Peyer's patch (tissue), 4 donors: Measurements from ENCODE around the gene SLC9A8. TPM values are rescaled to one million over a fixed set of nuclear protein-coding genes. Genes with fewer than 3 reads are reported as not detected.
"Not testable (repeated sequence)": the region's sequence is repeated elsewhere in the genome, so short reads cannot be mapped to it uniquely, and the experiment has no call there.

Experiments
- DNase-seq, 3 donors: peaks; one replicate each; pipeline ENCODE4 v3.0.0-alpha.2; 2017 to 2019
- H3K27ac ChIP-seq, 4 donors: fragments of 200-600 bp; sonication (generic); one replicate each; pipeline ENCODE4 v1.5.1; 2016 to 2019
- H3K27me3 ChIP-seq, 2 donors: fragments of 200-600 bp; sonication (generic); one replicate each; pipeline ENCODE4 v1.5.1; 2019
- H3K36me3 ChIP-seq, 3 donors: fragments of 200-600 bp; sonication (generic); one replicate each; pipeline ENCODE4 v1.5.1; 2016 to 2019
- H3K4me1 ChIP-seq, 4 donors: fragments of 200-600 bp; sonication (generic); one replicate each; pipeline ENCODE4 v1.5.1; 2016 to 2019
- H3K4me3 ChIP-seq, 4 donors: fragments of 200-600 bp; sonication (generic); 1 replicate in 3 of 4; 2 replicates in 1 of 4; pipeline ENCODE4 v1.5.1; 2016 to 2019; ENCODE audit warnings: mild to moderate bottlenecking in 1 of 4
- H3K9me3 ChIP-seq, 4 donors: fragments of 200-600 bp; sonication (generic); one replicate each; pipeline ENCODE4 v1.5.1; 2016 to 2019; ENCODE audit warnings: mild to moderate bottlenecking in 1 of 4
- POLR2A ChIP-seq, 2 donors: fragments of 450-650 bp; IDR thresholded peaks; one replicate each; pipeline ENCODE4 v1.5.1; 2017; ENCODE audit warnings: antibody characterized with exemption in 2 of 2, mild to moderate bottlenecking in 2 of 2, moderate library complexity in 2 of 2
- total RNA-seq, 4 donors: library from RNA; depleted of rRNA; stranded (reverse); fragments of >200 nt; gene quantifications; one replicate each; pipeline ENCODE4 v1.1.0, GENCODE V29; 2016
- TF ChIP-seq, protein P1 (sequence below), 6 experiments: fragments of 450-650 bp in 4 of 6; fragments of 200-600 bp in 2 of 6; sonication (generic) in 1 of 6; IDR thresholded peaks; one replicate each; pipeline ENCODE4 v1.5.1; 2017 to 2019; ENCODE audit warnings: antibody characterized with exemption in 6 of 6, mild to moderate bottlenecking in 3 of 6, moderate library complexity in 1 of 6

The SLC9A8 gene
- total RNA-seq, 4 donors from 2014 or later: 15.6 to 24.4 (median 19.8) TPM

DNA sequence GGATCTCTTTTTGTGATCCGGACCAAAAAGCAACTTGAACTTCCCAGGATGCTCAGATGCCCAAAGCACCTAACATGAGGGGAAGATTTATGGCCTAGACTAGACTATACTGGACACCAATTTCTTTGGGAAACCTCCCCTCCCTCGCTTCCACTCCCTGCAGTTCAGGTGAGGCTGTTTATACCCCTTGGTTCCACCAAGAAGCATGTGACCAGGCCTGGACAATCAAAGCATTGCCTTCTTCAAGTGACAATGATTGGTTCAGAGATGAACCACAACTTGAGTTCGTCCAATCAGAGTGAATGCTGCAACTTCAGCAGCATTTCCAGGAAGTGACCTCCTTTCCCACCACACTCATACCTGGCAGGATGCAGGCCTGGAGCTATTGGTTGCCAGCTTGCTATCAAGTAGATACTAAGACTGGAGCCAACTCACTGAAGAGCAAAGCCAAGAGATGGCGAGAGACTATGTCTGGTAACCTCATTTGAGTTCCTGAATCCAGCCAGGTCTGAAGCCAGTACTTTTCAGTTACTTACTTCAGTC, 45.6 kb upstream of the SLC9A8 start:
- no peaks in the 10 kb centered on the region for H3K9me3 ChIP-seq
- H3K4me1 ChIP-seq: peaks cover 0 to 19% (median 0%) of the 10 kb centered on the region in 4 donors
- H3K27me3 ChIP-seq: no peaks in the 10 kb centered on the region
- H3K36me3 ChIP-seq: no peaks in the 10 kb centered on the region
- DNase-seq: no peak
- H3K27ac ChIP-seq: no peak overlapping the region
- H3K4me3 ChIP-seq: no peak overlapping the region
- TF ChIP-seq, protein P1, sequence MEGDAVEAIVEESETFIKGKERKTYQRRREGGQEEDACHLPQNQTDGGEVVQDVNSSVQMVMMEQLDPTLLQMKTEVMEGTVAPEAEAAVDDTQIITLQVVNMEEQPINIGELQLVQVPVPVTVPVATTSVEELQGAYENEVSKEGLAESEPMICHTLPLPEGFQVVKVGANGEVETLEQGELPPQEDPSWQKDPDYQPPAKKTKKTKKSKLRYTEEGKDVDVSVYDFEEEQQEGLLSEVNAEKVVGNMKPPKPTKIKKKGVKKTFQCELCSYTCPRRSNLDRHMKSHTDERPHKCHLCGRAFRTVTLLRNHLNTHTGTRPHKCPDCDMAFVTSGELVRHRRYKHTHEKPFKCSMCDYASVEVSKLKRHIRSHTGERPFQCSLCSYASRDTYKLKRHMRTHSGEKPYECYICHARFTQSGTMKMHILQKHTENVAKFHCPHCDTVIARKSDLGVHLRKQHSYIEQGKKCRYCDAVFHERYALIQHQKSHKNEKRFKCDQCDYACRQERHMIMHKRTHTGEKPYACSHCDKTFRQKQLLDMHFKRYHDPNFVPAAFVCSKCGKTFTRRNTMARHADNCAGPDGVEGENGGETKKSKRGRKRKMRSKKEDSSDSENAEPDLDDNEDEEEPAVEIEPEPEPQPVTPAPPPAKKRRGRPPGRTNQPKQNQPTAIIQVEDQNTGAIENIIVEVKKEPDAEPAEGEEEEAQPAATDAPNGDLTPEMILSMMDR (IDR thresholded peaks at IDR 0.05): no peak
- TF ChIP-seq POLR2A (IDR thresholded peaks at IDR 0.05): no peak

DNA sequence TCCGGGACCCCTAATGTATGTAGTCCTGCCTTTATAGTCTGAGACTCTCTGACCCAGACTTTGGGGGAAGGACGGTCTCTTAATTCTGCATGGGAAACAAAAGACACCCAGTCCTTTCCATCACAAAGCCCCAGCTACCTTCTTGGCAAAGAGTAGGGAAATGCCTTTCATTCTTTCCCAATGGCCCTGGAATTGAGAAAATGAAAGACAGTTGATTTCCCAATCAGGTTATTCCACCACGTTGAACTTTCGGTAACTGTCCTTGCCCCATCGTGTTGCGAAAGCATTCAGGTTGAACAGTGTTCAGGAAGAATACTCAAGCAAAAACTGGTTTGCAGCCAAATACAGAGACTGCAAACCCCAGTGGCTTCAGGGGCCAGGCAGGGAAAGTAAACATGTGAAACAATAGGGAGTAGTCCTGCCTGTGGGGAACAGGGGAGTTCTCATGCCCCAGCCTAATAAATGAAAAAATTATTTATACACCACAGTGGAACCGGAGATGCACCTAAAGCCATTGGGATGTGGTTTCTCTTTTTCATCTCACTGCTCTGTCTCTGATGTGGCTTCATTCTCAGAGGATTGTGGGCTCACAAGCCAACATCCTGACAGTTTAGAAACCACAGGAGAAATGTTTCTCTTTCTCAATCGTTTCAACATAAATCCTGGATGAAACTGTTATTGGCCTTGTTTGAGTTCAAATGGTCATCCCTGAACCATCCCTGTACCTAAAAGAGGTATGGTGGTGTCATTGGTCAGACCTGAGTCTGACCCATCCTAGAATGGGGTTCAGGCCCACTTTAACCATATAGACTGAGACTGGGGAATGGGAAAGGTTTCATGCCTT, 44.2 kb upstream of the SLC9A8 start:
- Histone ChIP-seq H3K4me1 (peaks cover 0 to 24% (median 0%) of the 10 kb centered on the region in 4 donors), H3K27ac (peak overlapping the region; percentile 13 to 51 (median 14))

GRCh38 chr20:49769048-49769581, 43.5 kb upstream of the SLC9A8 start:
- TF ChIP-seq POLR2A (IDR thresholded peaks at IDR 0.05): no peak
- TF ChIP-seq, protein P1 (IDR thresholded peaks at IDR 0.05): no peak
- Histone ChIP-seq H3K9me3 (no peaks in the 10 kb centered on the region), H3K4me3 (no peak overlapping the region), H3K27ac (peak overlapping the region in 2 of 4 donors; percentile 15 to 51), H3K27me3 (no peaks in the 10 kb centered on the region), H3K36me3 (no peaks in the 10 kb centered on the region), H3K4me1 (peaks cover 0 to 24% (median 0%) of the 10 kb centered on the region in 4 donors)
- no peak for DNase-seq

More for the DNA sequence above, 44.2 kb upstream of the SLC9A8 start:
- no peak for TF ChIP-seq POLR2A (IDR thresholded peaks at IDR 0.05)
- TF ChIP-seq, protein P1 (IDR thresholded peaks at IDR 0.05): no peak
- peak in 1 of 3 donors; percentile 73 for DNase-seq
- Histone ChIP-seq H3K4me3 (no peak overlapping the region), H3K27me3 (no peaks in the 10 kb centered on the region), H3K9me3 (no peaks in the 10 kb centered on the region), H3K36me3 (no peaks in the 10 kb centered on the region)

DNA sequence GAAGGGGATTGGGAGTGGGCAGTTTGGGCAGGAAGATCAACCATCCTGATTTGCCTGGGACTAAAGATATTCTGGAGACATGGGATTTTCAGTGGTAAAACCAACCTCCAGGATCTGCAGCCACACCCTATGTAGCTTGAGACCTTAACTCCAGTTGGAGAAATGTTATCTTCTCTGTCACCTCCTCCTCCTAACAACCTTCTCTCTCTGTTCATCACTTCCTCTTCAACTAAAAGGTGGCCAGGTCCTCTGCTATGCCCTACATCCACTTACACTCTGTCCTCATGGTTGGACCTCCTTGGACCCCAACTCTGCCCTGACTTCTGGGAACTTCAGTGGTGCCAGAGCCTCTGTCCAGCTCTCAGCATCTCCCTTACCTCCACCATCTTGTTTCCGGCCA, 42.0 kb upstream of the SLC9A8 start:
- no peak overlapping the region for H3K4me3 ChIP-seq
- H3K4me1 ChIP-seq: peaks cover 0 to 32% (median 2%) of the 10 kb centered on the region in 4 donors
- no peaks in the 10 kb centered on the region for H3K27me3 ChIP-seq
- no peak overlapping the region for H3K27ac ChIP-seq
- no peaks in the 10 kb centered on the region for H3K36me3 ChIP-seq
- TF ChIP-seq POLR2A (IDR thresholded peaks at IDR 0.05): no peak
- TF ChIP-seq, protein P1 (IDR thresholded peaks at IDR 0.05): no peak
- no peaks in the 10 kb centered on the region for H3K9me3 ChIP-seq
- DNase-seq: no peak

GRCh38 chr20:49774213-49774612, 38.4 kb upstream of the SLC9A8 start:
- DNase-seq, H3K27ac ChIP-seq, H3K27me3 ChIP-seq, H3K9me3 ChIP-seq, H3K36me3 ChIP-seq, H3K4me3 ChIP-seq: not testable (repeated sequence)
- peaks cover 0 to 32% (median 4%) of the 10 kb centered on the region in 4 donors for H3K4me1 ChIP-seq

GRCh38 chr20:49775229-49775693, 37.4 kb upstream of the SLC9A8 start:
- no peak overlapping the region for H3K4me3 ChIP-seq
- peak overlapping the region in 3 of 4 donors; percentile 51 to 80 (median 73) for H3K27ac ChIP-seq
- no peaks in the 10 kb centered on the region for H3K36me3 ChIP-seq
- DNase-seq: peak in 2 of 3 donors; percentile 67 to 83
- H3K27me3 ChIP-seq: no peaks in the 10 kb centered on the region
- peaks cover 0 to 32% (median 4%) of the 10 kb centered on the region in 4 donors for H3K4me1 ChIP-seq
- peak in 1 of 2 donors; percentile 32 for TF ChIP-seq POLR2A (IDR thresholded peaks at IDR 0.05)
- TF ChIP-seq, protein P1 (IDR thresholded peaks at IDR 0.05): no peak
- no peaks in the 10 kb centered on the region for H3K9me3 ChIP-seq
